Psoas muscle (tissue), 8 donors: ENCODE results near the gene AKT2. TPM values are rescaled to one million over a fixed set of nuclear protein-coding genes. Genes with fewer than 3 reads are reported as not detected.

Experiments
- ATAC-seq, 4 donors: fragments of 200-7000 bp; cut with Tn5 transposase; one replicate each; pipeline ENCODE4 v1.9.1; 2020; ENCODE audit warnings: moderate library complexity in 3 of 4, mild to moderate bottlenecking in 2 of 4
- DNase-seq, 2 donors: peaks; one replicate each; pipeline ENCODE4 v3.0.0-alpha.2; 2020
- H3K27ac ChIP-seq: fragments of 200-600 bp; one replicate; pipeline ENCODE4 v1.8.0; 2022
- H3K27me3 ChIP-seq, 3 donors: fragments of 200-600 bp in 1 of 3; one replicate each; pipeline versions ENCODE4 v1.6.1 to v1.8.0; 2013 to 2022; ENCODE audit warnings: low read length in 2 of 3, mild to moderate bottlenecking in 2 of 3, moderate library complexity in 1 of 3; ENCODE audit not compliant: insufficient read depth in 3 of 3
- H3K36me3 ChIP-seq, 2 donors: fragments of 200-600 bp in 1 of 2; one replicate each; pipeline versions ENCODE4 v1.6.1 to v1.8.0; 2013 to 2022; ENCODE audit warnings: low read depth in 1 of 2, mild to moderate bottlenecking in 1 of 2, moderate library complexity in 1 of 2; ENCODE audit not compliant: insufficient read depth in 1 of 2
- H3K4me1 ChIP-seq: fragments of 200-600 bp; one replicate; pipeline ENCODE4 v1.8.0; 2022
- H3K4me3 ChIP-seq: fragments of 200-600 bp; one replicate; pipeline ENCODE4 v1.8.0; 2022; ENCODE audit warnings: mild to moderate bottlenecking
- H3K9me3 ChIP-seq: fragments of 200-600 bp; one replicate; pipeline ENCODE4 v1.8.0; 2022
- WGBS, 3 donors: extraction: QIAGEN DNeasy Blood & Tissue Kit; methylation state at CpG; one replicate each; pipeline versions ENCODE4 v1.1.6 to v1.1.7; 2013; 5-methylcytosine and 5-hydroxymethylcytosine counted together
- intact Hi-C, 2 donors: fragments of 100-400 bp; cut with DNase I; formaldehyde crosslinking; loops; one replicate each; pipeline versions ENCODE4 v1.11.0 to v1.14.2; 2022
- polyA plus RNA-seq, 3 donors: library from polyadenylated mRNA; stranded (reverse); fragments of 200-250 nt; gene quantifications; one replicate each; pipeline ENCODE4 v1.2.3, GENCODE V29; 2013
- total RNA-seq, 4 donors: library from RNA; stranded (reverse); fragmentation: NEBNext Ultra II Directional in 2 of 4; extraction: Animal tissue kit (Norgen Biotek cat#: 25700) in 2 of 4; gene quantifications; one replicate each; pipeline versions ENCODE4 v1.2.1 to v1.2.4, GENCODE V29; 2021 to 2023
- TF ChIP-seq, protein P1 (sequence below): fragments of 200-600 bp; IDR thresholded peaks from one replicate; pipeline ENCODE4 v1.8.0; 2022; ENCODE audit warnings: antibody characterized with exemption
- donor health status: healthy with polysubstance abuse.
- donor health status: DM: no; HTN: no; CAD: no; lungs with moderate emphysema.
- donor health status: Bipolar disorder and iron deficiency.
- donor health status: healthy.
- donor health status: DM: yes; HTN: yes; CAD: no.
- donor health status: DM: no; HTN: no; CAD: no.
- donor health status: DM: no; HTN: no; CAD: no.
- donor health status: DM: yes; HTN: yes; CAD: no.

AKT2 gene
- total and polyA plus RNA-seq, 7 donors, result 81.8 to 194 (median 139) TPM

DNA sequence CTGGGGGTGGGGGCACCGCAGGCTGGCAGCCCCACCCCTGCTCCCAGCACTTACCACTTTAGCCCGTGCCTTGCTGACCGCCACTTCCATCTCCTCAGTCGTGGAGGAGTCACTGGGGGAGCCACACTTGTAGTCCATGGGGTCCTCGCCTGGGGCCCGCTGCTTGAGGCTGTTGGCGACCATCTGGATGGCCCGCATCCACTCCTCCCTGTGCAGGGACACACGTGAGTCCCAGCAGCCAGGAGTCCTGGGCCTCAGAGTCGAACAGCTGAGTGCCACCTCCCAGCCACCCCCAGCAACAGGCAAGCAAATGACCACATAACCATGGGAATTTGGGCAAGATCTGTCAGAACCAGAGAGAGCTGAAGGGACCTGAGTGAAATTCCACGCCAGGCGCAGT, 42.7 kb downstream of the AKT2 start:
- no peak overlapping the region for H3K4me3 ChIP-seq
- 51 to 62% (median 56%) methylated on average over 10 to 12 of the region's 12 CpGs for WGBS, 3 donors
- ATAC-seq, result peak in 1 of 4 donors; percentile 21
- H3K36me3 ChIP-seq, result peaks cover 0 to 48% of the 10 kb centered on the region in 2 donors
- no peaks in the 10 kb centered on the region for H3K27me3 ChIP-seq
- no peaks in the 10 kb centered on the region for H3K9me3 ChIP-seq
- intact Hi-C loops, result no loop called here
- peak overlapping the region; percentile 23 for H3K27ac ChIP-seq
- TF ChIP-seq, protein P1, sequence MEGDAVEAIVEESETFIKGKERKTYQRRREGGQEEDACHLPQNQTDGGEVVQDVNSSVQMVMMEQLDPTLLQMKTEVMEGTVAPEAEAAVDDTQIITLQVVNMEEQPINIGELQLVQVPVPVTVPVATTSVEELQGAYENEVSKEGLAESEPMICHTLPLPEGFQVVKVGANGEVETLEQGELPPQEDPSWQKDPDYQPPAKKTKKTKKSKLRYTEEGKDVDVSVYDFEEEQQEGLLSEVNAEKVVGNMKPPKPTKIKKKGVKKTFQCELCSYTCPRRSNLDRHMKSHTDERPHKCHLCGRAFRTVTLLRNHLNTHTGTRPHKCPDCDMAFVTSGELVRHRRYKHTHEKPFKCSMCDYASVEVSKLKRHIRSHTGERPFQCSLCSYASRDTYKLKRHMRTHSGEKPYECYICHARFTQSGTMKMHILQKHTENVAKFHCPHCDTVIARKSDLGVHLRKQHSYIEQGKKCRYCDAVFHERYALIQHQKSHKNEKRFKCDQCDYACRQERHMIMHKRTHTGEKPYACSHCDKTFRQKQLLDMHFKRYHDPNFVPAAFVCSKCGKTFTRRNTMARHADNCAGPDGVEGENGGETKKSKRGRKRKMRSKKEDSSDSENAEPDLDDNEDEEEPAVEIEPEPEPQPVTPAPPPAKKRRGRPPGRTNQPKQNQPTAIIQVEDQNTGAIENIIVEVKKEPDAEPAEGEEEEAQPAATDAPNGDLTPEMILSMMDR, result no peak
- H3K4me1 ChIP-seq, result peaks cover 18% of the 10 kb centered on the region
- DNase-seq, result no peak

DNA sequence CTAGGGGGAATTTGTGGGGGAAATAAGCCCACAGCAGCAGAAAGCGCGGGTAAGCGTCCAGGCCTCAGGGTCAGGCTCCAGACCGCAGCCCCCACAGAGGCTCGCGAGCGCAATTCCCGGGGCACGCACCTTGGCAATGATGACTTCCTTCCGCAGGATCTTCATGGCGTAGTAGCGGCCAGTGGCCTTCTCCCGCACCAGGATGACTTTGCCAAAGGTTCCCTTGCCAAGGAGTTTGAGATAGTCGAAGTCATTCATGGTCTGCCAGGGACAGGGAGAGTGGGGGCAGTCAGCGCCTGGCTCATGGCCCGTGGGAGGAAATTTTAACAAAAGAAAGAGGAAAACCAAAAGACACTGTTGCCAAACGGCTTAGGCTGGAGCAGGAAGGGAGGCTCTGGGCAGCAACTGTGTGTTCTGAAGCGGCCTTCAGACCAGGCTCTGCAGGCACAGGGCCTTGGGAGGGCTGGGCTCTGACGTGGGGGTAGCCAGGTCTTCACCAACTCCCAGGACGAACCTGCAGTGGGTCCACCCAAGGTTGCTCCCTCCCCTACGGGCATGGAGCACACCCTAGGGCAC, 43.2 kb downstream of the AKT2 start:
- WGBS, 3 donors, result 34 to 46% (median 40%) methylated on average over 20 to 21 of the region's 21 CpGs
- TF ChIP-seq, protein P1, result no peak
- Histone ChIP-seq H3K4me3 (no peak overlapping the region), H3K27ac (peak overlapping the region; percentile 23), H3K9me3 (no peaks in the 10 kb centered on the region), H3K4me1 (peaks cover 16% of the 10 kb centered on the region), H3K36me3 (peaks cover 0 to 54% of the 10 kb centered on the region in 2 donors), H3K27me3 (no peaks in the 10 kb centered on the region)
- peak; percentile 22 to 46 (median 38) for ATAC-seq
- intact Hi-C loops, result no loop called here
- peak; percentile 66 to 74 for DNase-seq

DNA sequence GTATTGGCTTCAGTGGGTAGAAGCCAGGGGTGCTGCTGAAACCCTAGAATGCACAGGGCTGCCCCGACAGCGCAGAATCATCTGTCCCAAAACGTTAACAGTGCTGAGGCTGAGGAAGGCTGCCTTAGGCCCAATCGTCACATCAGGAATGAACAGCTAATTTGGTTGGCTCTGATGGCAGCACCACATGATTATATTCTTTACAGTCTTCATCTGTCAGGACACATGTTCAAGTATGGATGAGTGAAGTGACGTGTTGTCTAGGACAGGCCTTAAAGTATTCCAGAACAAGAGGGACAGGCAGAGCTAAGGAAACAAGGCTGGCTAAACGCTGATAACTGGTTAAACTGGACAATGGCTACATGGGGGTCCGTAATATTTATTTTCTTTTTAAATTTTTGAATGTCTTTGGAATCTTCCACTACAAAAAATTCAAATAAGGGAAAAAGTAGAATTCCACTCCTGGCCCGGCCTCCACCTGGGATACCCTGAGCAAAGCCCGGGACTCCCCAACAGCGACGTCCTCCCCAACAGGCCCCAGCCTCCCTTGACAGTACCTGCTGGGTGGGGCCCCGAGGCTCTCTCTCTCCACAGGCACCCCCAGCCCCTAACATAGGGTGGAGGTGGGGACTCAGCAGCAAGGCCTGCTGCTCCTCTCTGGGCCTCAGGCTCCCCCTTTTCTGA, 43.9 kb downstream of the AKT2 start:
- DNase-seq (no peak), ATAC-seq (peak in 2 of 4 donors; percentile 6 to 12)
- 79 to 82% (median 80%) methylated on average over 12 of the region's 12 CpGs for WGBS, 3 donors
- H3K27ac ChIP-seq, result no peak overlapping the region
- no peaks in the 10 kb centered on the region for H3K9me3 ChIP-seq
- TF ChIP-seq, protein P1, result no peak
- H3K27me3 ChIP-seq, result no peaks in the 10 kb centered on the region
- peaks cover 15% of the 10 kb centered on the region for H3K4me1 ChIP-seq
- intact Hi-C loops, result no loop called here
- H3K4me3 ChIP-seq, result no peak overlapping the region
- peaks cover 0 to 60% of the 10 kb centered on the region in 2 donors for H3K36me3 ChIP-seq

DNA sequence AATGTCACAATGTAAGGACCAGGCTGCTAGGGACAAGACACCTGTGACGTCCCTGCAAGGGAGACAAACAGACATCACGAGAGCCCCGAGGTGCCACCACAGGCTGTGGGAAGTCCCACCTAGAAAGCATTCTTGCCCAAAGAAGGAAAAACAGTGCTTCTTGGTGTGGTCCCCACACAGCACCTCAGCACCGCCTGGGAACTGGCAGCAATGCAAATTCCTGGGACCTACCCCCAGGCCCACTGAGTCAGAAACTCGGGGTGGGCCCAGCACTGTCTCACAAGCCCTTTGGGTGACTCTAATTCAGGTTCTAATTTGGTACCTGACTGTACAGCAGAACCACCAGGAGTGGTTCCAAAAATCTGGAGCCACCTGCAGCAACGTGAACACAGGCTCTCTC, 44.8 kb downstream of the AKT2 start:
- H3K36me3 ChIP-seq, result peaks cover 0 to 69% of the 10 kb centered on the region in 2 donors
- peaks cover 5% of the 10 kb centered on the region for H3K4me1 ChIP-seq
- WGBS, 3 donors, result 84 to 93% (median 87%) methylated on average over 6 of the region's 6 CpGs
- no peak overlapping the region for H3K27ac ChIP-seq
- no peaks in the 10 kb centered on the region for H3K27me3 ChIP-seq
- intact Hi-C loops, result no loop called here
- TF ChIP-seq, protein P1, result no peak
- no peak overlapping the region for H3K4me3 ChIP-seq
- ATAC-seq, result no peak
- no peaks in the 10 kb centered on the region for H3K9me3 ChIP-seq
- DNase-seq, result no peak
